DND-41 (cell line): ENCODE data around the gene NDUFS1.
"Not testable (repeated sequence)": the region's sequence is repeated elsewhere in the genome, so short reads cannot be mapped to it uniquely, and the experiment has no call there.

ENCODE experiments used
- ATAC-seq: fragments of 200-7000 bp; cut with Tn5 transposase; 3 replicates; pipeline ENCODE4 v1.9.1; 2021; ENCODE audit warnings: low read depth; ENCODE audit not compliant: insufficient read depth
- DNase-seq: peaks from one replicate; pipeline ENCODE4 v3.0.0-alpha.2; 2020
- H2AFZ ChIP-seq: 2 replicates; pipeline ENCODE4 v1.6.0; 2012; ENCODE audit warnings: low read depth, low read length
- H3K27ac ChIP-seq: 2 replicates; pipeline ENCODE4 v1.5.1; 2012; ENCODE audit warnings: low read length, inconsistent platforms
- H3K27me3 ChIP-seq: fragments of 200-600 bp; sonication (generic); 2 replicates; pipeline ENCODE4 v1.6.0; 2012; ENCODE audit warnings: low read length, mild to moderate bottlenecking, inconsistent platforms; ENCODE audit not compliant: insufficient read depth, poor library complexity
- H3K36me3 ChIP-seq: 2 replicates; pipeline ENCODE4 v1.5.1; 2012; ENCODE audit warnings: low read length, inconsistent platforms; ENCODE audit not compliant: insufficient read depth
- H3K4me1 ChIP-seq: 2 replicates; pipeline ENCODE4 v1.5.1; 2012; ENCODE audit warnings: mild to moderate bottlenecking, low read length; ENCODE audit not compliant: insufficient read depth
- H3K4me2 ChIP-seq: 2 replicates; pipeline ENCODE4 v1.6.0; 2012; ENCODE audit warnings: mild to moderate bottlenecking, moderate library complexity, low read length, inconsistent platforms; ENCODE audit not compliant: insufficient read depth
- H3K4me3 ChIP-seq, 2 experiments: fragments of 200-600 bp in 1 of 2; shearing (Covaris generic) in 1 of 2; 2 replicates each; pipeline ENCODE4 v1.5.1; 2012 to 2016; ENCODE audit warnings: inconsistent platforms in 2 of 2, low read length in 2 of 2, mild to moderate bottlenecking in 2 of 2, low read depth in 1 of 2, moderate library complexity in 1 of 2
- H3K79me2 ChIP-seq: 2 replicates; pipeline ENCODE4 v1.6.0; 2012; ENCODE audit warnings: low read length, inconsistent platforms; ENCODE audit not compliant: insufficient read depth
- H3K9ac ChIP-seq: 2 replicates; pipeline ENCODE4 v1.6.0; 2012; ENCODE audit warnings: low read depth, mild to moderate bottlenecking, inconsistent platforms, low read length, moderate library complexity
- H3K9me3 ChIP-seq: 2 replicates; pipeline ENCODE4 v1.5.1; 2012; ENCODE audit warnings: low read length, moderate library complexity, mild to moderate bottlenecking, inconsistent platforms; ENCODE audit not compliant: insufficient read depth, severe bottlenecking
- H4K20me1 ChIP-seq: 2 replicates; pipeline ENCODE4 v1.6.0; 2012; ENCODE audit warnings: low read length; ENCODE audit not compliant: insufficient read depth
- CTCF ChIP-seq: IDR thresholded peaks from 2 replicates; pipeline ENCODE4 v1.5.1; 2012; ENCODE audit warnings: borderline replicate concordance, low read length, moderate library complexity, mild to moderate bottlenecking; ENCODE audit not compliant: poor library complexity, severe bottlenecking; ENCODE audit errors: extremely low read depth
- EZH2 ChIP-seq: IDR thresholded peaks from 3 replicates; pipeline ENCODE4 v1.6.1; 2012; ENCODE audit warnings: borderline replicate concordance, low read depth, mild to moderate bottlenecking, moderate library complexity, low read length, inconsistent platforms; ENCODE audit not compliant: severe bottlenecking

NDUFS1 gene

DNA sequence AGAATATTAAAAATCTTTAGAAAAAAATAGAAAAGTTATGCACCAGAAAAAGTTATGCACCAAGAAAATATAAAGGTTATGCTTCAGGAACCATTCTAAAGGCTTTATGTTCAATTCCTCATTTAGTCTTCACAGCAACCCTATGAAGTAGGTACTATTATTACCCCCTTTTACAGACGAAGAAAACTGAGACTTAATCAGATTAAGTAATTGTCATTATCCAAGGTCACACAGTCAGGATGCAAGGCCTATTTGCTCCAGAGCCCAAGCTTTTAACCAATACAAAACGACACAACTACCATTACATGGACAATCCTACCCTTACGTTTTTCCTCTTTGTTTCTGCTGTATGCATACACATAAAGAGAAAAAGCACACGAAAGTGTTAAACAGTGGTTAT is 78.3 kb downstream of the NDUFS1 start:
- Histone ChIP-seq H3K9me3 (no peaks in the 10 kb centered on the region), H3K9ac (no peak overlapping the region), H3K27me3 (no peaks in the 10 kb centered on the region), H3K4me1 (peaks cover 22% of the 10 kb centered on the region), H4K20me1 (peaks cover 15% of the 10 kb centered on the region; the same call in 1 of the 2 replicates), H3K36me3 (0 out of 2 replicates have a peak, but pooled peaks cover 3% of the 10 kb centered on the region), H3K79me2 (peaks cover 91% of the 10 kb centered on the region), H3K4me2 (no peak overlapping the region), H3K4me3 (no peak overlapping the region), H2AFZ (no peak overlapping the region), H3K27ac (no peak overlapping the region)
- TF ChIP-seq CTCF (no peak), EZH2 (no peak)
- DNase-seq: no peak
- ATAC-seq: no peak

DNA sequence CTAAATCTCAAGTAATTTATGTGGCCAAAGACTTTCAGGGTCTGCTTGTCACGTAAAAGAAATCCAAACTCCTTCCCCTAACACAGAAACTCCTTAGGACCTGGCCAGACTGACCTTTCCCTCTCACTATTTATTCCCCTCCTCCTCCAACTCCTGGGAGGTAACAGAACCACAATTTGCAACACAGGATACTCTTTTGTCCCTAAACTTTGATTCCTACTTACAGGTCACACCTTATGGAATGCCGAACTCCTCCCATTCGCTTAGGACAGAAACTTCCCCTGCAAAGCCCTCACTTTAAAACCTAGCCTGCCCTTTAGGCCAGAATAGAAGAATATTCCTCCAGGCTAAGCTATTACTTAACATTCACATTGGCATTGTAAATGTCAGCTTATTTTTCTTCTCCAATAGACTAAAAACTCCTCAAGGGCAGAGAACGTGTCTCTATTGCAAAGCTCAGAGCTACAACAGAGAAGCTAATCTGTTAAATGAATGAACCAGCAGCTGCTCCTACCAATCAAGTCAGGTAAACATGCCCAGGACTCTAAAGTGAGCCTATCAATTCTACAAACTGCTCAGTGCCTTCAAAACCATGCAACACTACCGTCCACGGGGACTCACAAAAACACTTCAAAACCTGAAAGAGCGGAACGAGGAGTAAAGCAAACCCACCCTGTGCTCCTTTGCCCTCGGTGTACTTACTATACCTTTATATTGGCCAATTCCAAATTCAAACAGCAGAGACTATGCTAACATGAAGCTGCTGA is 79.4 kb downstream of the NDUFS1 start:
- H3K27ac ChIP-seq: no peak overlapping the region
- peaks cover 22% of the 10 kb centered on the region for H3K4me1 ChIP-seq
- H2AFZ ChIP-seq: no peak overlapping the region
- no peak for ATAC-seq
- H3K4me3 ChIP-seq: no peak overlapping the region
- no peaks in the 10 kb centered on the region for H3K27me3 ChIP-seq
- no peak overlapping the region for H3K9ac ChIP-seq
- H4K20me1 ChIP-seq: peaks cover 15% of the 10 kb centered on the region; the same call in 1 of the 2 replicates
- no peak overlapping the region for H3K4me2 ChIP-seq
- H3K79me2 ChIP-seq: peaks cover 94% of the 10 kb centered on the region
- H3K36me3 ChIP-seq: 0 out of 2 replicates have a peak, but pooled peaks cover 3% of the 10 kb centered on the region
- TF ChIP-seq EZH2 (no peak), CTCF (no peak)
- H3K9me3 ChIP-seq: no peaks in the 10 kb centered on the region
- no peak for DNase-seq

- not testable (repeated sequence) for H3K36me3 ChIP-seq, H3K9ac ChIP-seq, H3K4me1 ChIP-seq, ATAC-seq, H2AFZ ChIP-seq, H3K4me2 ChIP-seq, H3K27me3 ChIP-seq, H3K4me3 ChIP-seq, H3K27ac ChIP-seq, H3K9me3 ChIP-seq, DNase-seq
- Histone ChIP-seq H3K79me2 (peaks cover 93% of the 10 kb centered on the region), H4K20me1 (peaks cover 15% of the 10 kb centered on the region; the same call in 1 of the 2 replicates)
Measured at GRCh38 chr2:206077879-206078278, 81.4 kb downstream of the NDUFS1 start.

- H3K9ac ChIP-seq: no peak overlapping the region
- H3K4me2 ChIP-seq: no peak overlapping the region
- ATAC-seq (no peak), DNase-seq (no peak)
- H3K27me3 ChIP-seq: no peaks in the 10 kb centered on the region
- H3K36me3 ChIP-seq: 0 out of 2 replicates have a peak, but pooled peaks cover 2% of the 10 kb centered on the region
- H2AFZ ChIP-seq: no peak overlapping the region
- peaks cover 87% of the 10 kb centered on the region for H3K79me2 ChIP-seq
- H4K20me1 ChIP-seq: peaks cover 23% of the 10 kb centered on the region; the same call in 1 of the 2 replicates
- no peaks in the 10 kb centered on the region for H3K4me1 ChIP-seq
- H3K9me3 ChIP-seq: no peaks in the 10 kb centered on the region
- no peak overlapping the region for H3K4me3 ChIP-seq
- TF ChIP-seq CTCF (no peak), EZH2 (no peak)
- H3K27ac ChIP-seq: no peak overlapping the region
Measured at GRCh38 chr2:206075113-206075512, 84.1 kb downstream of the NDUFS1 start.
